SK-N-SH (cell line): ENCODE results near the gene KCNIP4. TPM values are rescaled to one million over a fixed set of nuclear protein-coding genes. Genes with fewer than 3 reads are reported as not detected.

Experiments used
- CTCF ChIA-PET: fragments of 300-600, 350-600 bp; formaldehyde crosslinking; extraction: SDS; loops from one replicate; lab custom pipeline; 2021; lab: Yijun Ruan, JAX
- POLR2A ChIA-PET: fragments of 350-600 bp; sonication (Branson Sonifier 250); formaldehyde crosslinking; extraction: SDS; loops from one replicate; lab custom pipeline; 2020; ENCODE audit warnings: antibody characterized with exemption, inconsistent platforms; lab: Yijun Ruan, JAX
- DNase-seq: peaks from one replicate; pipeline ENCODE4 v3.0.0; 2012
- H2AFZ ChIP-seq: fragments of 200-600 bp; sonication (generic); 2 replicates; pipeline ENCODE4 v1.8.1; 2016; ENCODE audit warnings: antibody characterized with exemption, mild to moderate bottlenecking, low read depth
- H3F3A ChIP-seq: fragments of 200-600 bp; sonication (generic); replicated peaks from 2 replicates; pipeline ENCODE3; 2016; ENCODE audit warnings: antibody characterized with exemption, mild to moderate bottlenecking; ENCODE audit not compliant: insufficient read depth
- H3K27ac ChIP-seq, 2 experiments: fragments of 200-500 bp in 1 of 2; fragments of 200-600 bp in 1 of 2; sonication (Bioruptor generic) in 1 of 2; sonication (generic), shearing (Covaris generic) in 1 of 2; 2 replicates each; pipeline versions ENCODE4 v1.5.1 to v1.6.1; 2014 to 2016; ENCODE audit warnings: low read depth in 2 of 2, inconsistent platforms in 1 of 2, low read length in 1 of 2, mild to moderate bottlenecking in 1 of 2, mixed read lengths in 1 of 2
- H3K27me3 ChIP-seq: fragments of 200-600 bp; sonication (generic), shearing (Covaris generic); 2 replicates; pipeline ENCODE4 v1.6.1; 2016; ENCODE audit warnings: mixed run types; ENCODE audit not compliant: insufficient read depth
- H3K36me3 ChIP-seq, 2 experiments: fragments of 200-500 bp in 1 of 2; fragments of 200-600 bp in 1 of 2; sonication (Bioruptor generic) in 1 of 2; sonication (generic) in 1 of 2; replicated peaks in 1 of 2; 2 replicates each; pipeline versions ENCODE3 to v1.5.1; 2014 to 2016; ENCODE audit warnings: low read length in 1 of 2, mild to moderate bottlenecking in 1 of 2; ENCODE audit not compliant: insufficient read depth in 2 of 2, control insufficient read depth in 1 of 2
- H3K4me1 ChIP-seq, 2 experiments: fragments of 200-500 bp in 1 of 2; fragments of 200-600 bp in 1 of 2; sonication (Bioruptor generic) in 1 of 2; sonication (generic), shearing (Covaris generic) in 1 of 2; 2 replicates each; pipeline versions ENCODE4 v1.5.1 to v1.6.1; 2014 to 2016; ENCODE audit warnings: low read depth in 1 of 2, low read length in 1 of 2, mixed run types in 1 of 2; ENCODE audit not compliant: insufficient read depth in 2 of 2, control insufficient read depth in 1 of 2
- H3K4me2 ChIP-seq: fragments of 200-600 bp; sonication (generic), shearing (Covaris generic); 2 replicates; pipeline ENCODE4 v1.6.1; 2017; ENCODE audit warnings: mixed run types
- H3K4me3 ChIP-seq, 2 experiments: fragments of 200-500 bp in 1 of 2; fragments of 200-600 bp in 1 of 2; sonication (Bioruptor generic) in 1 of 2; sonication (generic), shearing (Covaris generic) in 1 of 2; 2 replicates each; pipeline versions ENCODE4 v1.5.1 to v1.8.1; 2014 to 2016; ENCODE audit warnings: low read depth in 2 of 2, inconsistent platforms in 1 of 2, low read length in 1 of 2, mild to moderate bottlenecking in 1 of 2, mixed read lengths in 1 of 2, moderate library complexity in 1 of 2
- H3K79me2 ChIP-seq: fragments of 200-600 bp; sonication (generic); 2 replicates; pipeline ENCODE4 v1.8.1; 2017; ENCODE audit warnings: mild to moderate bottlenecking; ENCODE audit not compliant: insufficient read depth
- H3K9ac ChIP-seq: fragments of 200-600 bp; sonication (generic); 2 replicates; pipeline ENCODE4 v1.6.1; 2017; ENCODE audit warnings: mixed run types
- H3K9me2 ChIP-seq: fragments of 200-600 bp; sonication (generic); 2 replicates; pipeline ENCODE4 v1.6.1; 2017; ENCODE audit warnings: mixed run types
- H3K9me3 ChIP-seq: fragments of 200-600 bp; sonication (generic); 2 replicates; pipeline ENCODE4 v1.6.1; 2017; ENCODE audit warnings: mixed run types, mild to moderate bottlenecking, moderate library complexity
- H4K20me1 ChIP-seq: fragments of 200-600 bp; sonication (generic); 2 replicates; pipeline ENCODE4 v1.6.1; 2017; ENCODE audit warnings: mild to moderate bottlenecking, mixed run types; ENCODE audit not compliant: insufficient read depth
- CHD2 ChIP-seq: fragments of 150-350 bp; IDR thresholded peaks from 2 replicates; pipeline ENCODE4 v1.6.1; 2018; ENCODE audit warnings: low read length; ENCODE audit not compliant: partially characterized antibody
- ELF1 ChIP-seq: IDR thresholded peaks from 2 replicates; pipeline ENCODE4 v1.4.0; 2012
- EP300 ChIP-seq, 2 experiments: IDR thresholded peaks; 2 replicates each; pipeline versions ENCODE4 v1.4.0 to v1.6.1; 2012; ENCODE audit warnings: borderline replicate concordance in 1 of 2, low read depth in 1 of 2, low read length in 1 of 2
- FOSL2 ChIP-seq: IDR thresholded peaks from 2 replicates; pipeline ENCODE4 v1.4.0; 2012; ENCODE audit warnings: low read depth, mild to moderate bottlenecking, moderate library complexity, borderline replicate concordance
- FOXM1 ChIP-seq: IDR thresholded peaks from 2 replicates; pipeline ENCODE4 v1.4.0; 2012; ENCODE audit warnings: low read depth, mild to moderate bottlenecking
- GABPA ChIP-seq: IDR thresholded peaks from 2 replicates; pipeline ENCODE4 v1.4.0; 2012; ENCODE audit warnings: low read depth, mild to moderate bottlenecking
- IRF3 ChIP-seq: fragments of 150-350 bp; IDR thresholded peaks from 2 replicates; pipeline ENCODE4 v1.6.1; 2016; ENCODE audit warnings: mild to moderate bottlenecking, low read depth, low read length
- JUND ChIP-seq: IDR thresholded peaks from 2 replicates; pipeline ENCODE4 v1.4.0; 2012
- NRF1 ChIP-seq: IDR thresholded peaks from 2 replicates; pipeline ENCODE4 v1.6.1; 2012; ENCODE audit warnings: low read depth, mild to moderate bottlenecking, low read length
- REST ChIP-seq: IDR thresholded peaks from 2 replicates; pipeline ENCODE4 v1.6.1; 2012; ENCODE audit warnings: mild to moderate bottlenecking, low read depth, low read length, moderate library complexity
- RXRA ChIP-seq: IDR thresholded peaks from 2 replicates; pipeline ENCODE4 v1.4.0; 2012; ENCODE audit warnings: low read depth, mild to moderate bottlenecking, borderline replicate concordance
- SIN3A ChIP-seq: IDR thresholded peaks from 2 replicates; pipeline ENCODE4 v1.6.1; 2012; ENCODE audit warnings: low read depth, mild to moderate bottlenecking, low read length, moderate library complexity, borderline replicate concordance
- TAF1 ChIP-seq: IDR thresholded peaks from 2 replicates; pipeline ENCODE4 v1.6.1; 2012; ENCODE audit warnings: low read depth, mild to moderate bottlenecking, low read length, moderate library complexity, borderline replicate concordance
- YY1 ChIP-seq: IDR thresholded peaks from 2 replicates; pipeline ENCODE4 v1.4.0; 2012; ENCODE audit warnings: low read depth, mild to moderate bottlenecking
- WGBS: methylation state at CpG from one replicate; pipeline ENCODE4 v1.1.6; 2017; ENCODE audit warnings: low lambda C conversion rate; 5-methylcytosine and 5-hydroxymethylcytosine counted together
- polyA plus RNA-seq, 3 experiments: library from polyadenylated mRNA; depleted of rRNA; stranded (reverse); fragments of >200 nt; gene quantifications; 2 replicates each; pipeline ENCODE4 v1.2.3, GENCODE V29; 2012
- TF ChIP-seq, protein P1 (sequence below): fragments of 200-600 bp; sonication (generic); IDR thresholded peaks from 2 replicates; pipeline ENCODE4 v1.6.1; 2017; ENCODE audit warnings: antibody characterized with exemption, mild to moderate bottlenecking, moderate library complexity
- TF ChIP-seq, protein P2 (sequence below): IDR thresholded peaks from 2 replicates; pipeline ENCODE4 v1.4.0; 2012; ENCODE audit warnings: low read depth

KCNIP4 gene
- polyA plus RNA-seq, 1 of the 3 experiments (the other 2 are of a cell fraction): 0.18 TPM

DNA sequence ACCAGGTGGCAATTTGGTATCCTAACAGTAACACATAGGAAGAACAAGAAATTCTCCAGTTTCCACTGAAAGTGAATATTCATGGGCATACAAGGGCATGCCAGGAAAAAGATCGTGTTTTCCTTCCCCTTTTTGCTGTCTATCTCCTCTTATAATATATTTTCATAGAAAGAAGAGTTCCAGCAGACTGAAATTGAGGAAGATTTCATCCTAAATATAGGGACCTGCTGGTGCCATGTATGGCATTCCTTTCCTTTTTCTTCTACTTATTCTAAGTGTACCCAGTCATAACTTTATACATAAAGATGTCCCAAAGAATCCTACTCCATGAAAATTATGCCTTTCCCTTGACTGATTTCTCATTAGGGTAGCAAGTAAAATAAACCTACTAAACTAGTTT, 40.8 kb upstream of the KCNIP4 start (continued):
- TF ChIP-seq REST (no peak), ELF1 (no peak), FOXM1 (no peak)

GRCh38 chr4:21986307-21986706, 37.7 kb upstream of the KCNIP4 start:
- no peak for DNase-seq
- CTCF ChIA-PET: no interaction called here
- TF ChIP-seq RXRA (no peak), JUND (no peak), NRF1 (no peak), GABPA (no peak), CHD2 (no peak), YY1 (no peak), FOSL2 (no peak), IRF3 (no peak)

GRCh38 chr4:21982087-21982486, 33.5 kb upstream of the KCNIP4 start:
- no peaks in the 10 kb centered on the region for H3F3A ChIP-seq
- no peak for DNase-seq
- no peaks in the 10 kb centered on the region for H3K9me2 ChIP-seq
- POLR2A ChIA-PET: no interaction called here
- no peak overlapping the region for H3K27ac ChIP-seq
- H3K79me2 ChIP-seq: no peaks in the 10 kb centered on the region
- CTCF ChIA-PET: no interaction called here
- no peak overlapping the region for H3K4me3 ChIP-seq
- H3K9ac ChIP-seq: no peak overlapping the region
- H3K4me2 ChIP-seq: no peak overlapping the region
- H3K36me3 ChIP-seq: no peaks in the 10 kb centered on the region
- H2AFZ ChIP-seq: no peak overlapping the region
- WGBS: 8% methylated on average over 1 of the region's 1 CpG
- peaks cover 3% of the 10 kb centered on the region; the same call in 1 of the 2 replicates for H3K9me3 ChIP-seq
- H4K20me1 ChIP-seq: no peaks in the 10 kb centered on the region
- no peaks in the 10 kb centered on the region for H3K27me3 ChIP-seq
- H3K4me1 ChIP-seq: no peaks in the 10 kb centered on the region
- TF ChIP-seq SIN3A (no peak), TAF1 (no peak), IRF3 (no peak), EP300 (IDR thresholded peaks at IDR 0.05; ENCODE audit: borderline replicate concordance in 1 of 2, low read depth in 1 of 2, low read length in 1 of 2) (no peak)
- TF ChIP-seq, protein P1, sequence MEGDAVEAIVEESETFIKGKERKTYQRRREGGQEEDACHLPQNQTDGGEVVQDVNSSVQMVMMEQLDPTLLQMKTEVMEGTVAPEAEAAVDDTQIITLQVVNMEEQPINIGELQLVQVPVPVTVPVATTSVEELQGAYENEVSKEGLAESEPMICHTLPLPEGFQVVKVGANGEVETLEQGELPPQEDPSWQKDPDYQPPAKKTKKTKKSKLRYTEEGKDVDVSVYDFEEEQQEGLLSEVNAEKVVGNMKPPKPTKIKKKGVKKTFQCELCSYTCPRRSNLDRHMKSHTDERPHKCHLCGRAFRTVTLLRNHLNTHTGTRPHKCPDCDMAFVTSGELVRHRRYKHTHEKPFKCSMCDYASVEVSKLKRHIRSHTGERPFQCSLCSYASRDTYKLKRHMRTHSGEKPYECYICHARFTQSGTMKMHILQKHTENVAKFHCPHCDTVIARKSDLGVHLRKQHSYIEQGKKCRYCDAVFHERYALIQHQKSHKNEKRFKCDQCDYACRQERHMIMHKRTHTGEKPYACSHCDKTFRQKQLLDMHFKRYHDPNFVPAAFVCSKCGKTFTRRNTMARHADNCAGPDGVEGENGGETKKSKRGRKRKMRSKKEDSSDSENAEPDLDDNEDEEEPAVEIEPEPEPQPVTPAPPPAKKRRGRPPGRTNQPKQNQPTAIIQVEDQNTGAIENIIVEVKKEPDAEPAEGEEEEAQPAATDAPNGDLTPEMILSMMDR: no peak
- TF ChIP-seq, protein P2, sequence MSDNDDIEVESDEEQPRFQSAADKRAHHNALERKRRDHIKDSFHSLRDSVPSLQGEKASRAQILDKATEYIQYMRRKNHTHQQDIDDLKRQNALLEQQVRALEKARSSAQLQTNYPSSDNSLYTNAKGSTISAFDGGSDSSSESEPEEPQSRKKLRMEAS: no peak

More at GRCh38 chr4:21986307-21986706, 37.7 kb upstream of the KCNIP4 start:
- Histone ChIP-seq H3K4me1 (no peaks in the 10 kb centered on the region), H3K4me3 (no peak overlapping the region), H3K9me3 (no peaks in the 10 kb centered on the region), H3K36me3 (no peaks in the 10 kb centered on the region), H2AFZ (no peak overlapping the region), H3F3A (no peaks in the 10 kb centered on the region), H4K20me1 (no peaks in the 10 kb centered on the region), H3K4me2 (no peak overlapping the region), H3K79me2 (no peaks in the 10 kb centered on the region), H3K27me3 (no peaks in the 10 kb centered on the region), H3K27ac (no peak overlapping the region), H3K9me2 (no peaks in the 10 kb centered on the region), H3K9ac (no peak overlapping the region)
- POLR2A ChIA-PET: no interaction called here
